A549 (cell line): Measurements from ENCODE around the gene RHOC. TPM values are rescaled to one million over a fixed set of nuclear protein-coding genes. Genes with fewer than 3 reads are reported as not detected.

Source experiments
- ATAC-seq, 2 experiments: fragments of 200-7000 bp in 1 of 2; fragments of >200 bp in 1 of 2; cut with Nextera tagmentation in 1 of 2; cut with Tn5 transposase in 1 of 2; 3 replicates each; pipeline versions ENCODE4 v1.8.0 to v1.9.1; 2018 to 2020; ENCODE audit warnings: mild to moderate bottlenecking in 1 of 2, moderate library complexity in 1 of 2
- CTCF ChIA-PET: fragments of 300-600 bp; sonication (Branson Sonifier 250); formaldehyde crosslinking; extraction: SDS; loops from one replicate; lab custom pipeline; 2021; ENCODE audit warnings: antibody characterized with exemption, inconsistent platforms; lab: Yijun Ruan, JAX
- POLR2A ChIA-PET: fragments of 350-600 bp; formaldehyde crosslinking; extraction: SDS; loops from one replicate; lab custom pipeline; 2021; ENCODE audit warnings: antibody characterized with exemption, inconsistent platforms; lab: Yijun Ruan, JAX
- DNase-seq, 2 experiments: peaks; one replicate each; pipeline versions ENCODE4 v3.0.0 to v3.0.0-alpha.2; 2011 to 2016; ENCODE audit warnings: low read depth in 1 of 2, low spot score in 1 of 2
- FAIRE-seq: peaks from 2 replicates; lab custom pipeline; 2011; peaks lifted over from hg19 to GRCh38; lab: Jason Lieb, UNC
- H3K27ac ChIP-seq, 2 experiments: fragments of >200 bp; sonication (Bioruptor Twin); formaldehyde crosslinking; 3 replicates each; pipeline ENCODE4 v1.5.1; 2016 to 2017
- H3K4me1 ChIP-seq: fragments of >200 bp; sonication (Bioruptor Twin); formaldehyde crosslinking; 3 replicates; pipeline ENCODE4 v1.6.1; 2016
- H3K4me2 ChIP-seq: fragments of >200 bp; sonication (Bioruptor Twin); formaldehyde crosslinking; 3 replicates; pipeline ENCODE4 v1.6.1; 2016
- H3K4me3 ChIP-seq: fragments of >200 bp; sonication (Bioruptor Twin); formaldehyde crosslinking; 3 replicates; pipeline ENCODE4 v1.5.1; 2016
- H3K9me3 ChIP-seq: fragments of >200 bp; sonication (Bioruptor Twin); formaldehyde crosslinking; 3 replicates; pipeline ENCODE4 v1.6.1; 2016
- BHLHE40 ChIP-seq: IDR thresholded peaks from 2 replicates; pipeline ENCODE4 v1.6.1; 2012; ENCODE audit warnings: low read depth, low read length, inconsistent platforms
- CBX2 ChIP-seq: fragments of 200-600 bp; sonication (generic); IDR thresholded peaks from 2 replicates; pipeline ENCODE4 v1.6.1; 2016; ENCODE audit warnings: low read depth, mild to moderate bottlenecking, borderline replicate concordance
- CEBPB ChIP-seq, 2 experiments: fragments of >200 bp in 1 of 2; sonication (Bioruptor Twin) in 1 of 2; formaldehyde crosslinking in 1 of 2; IDR thresholded peaks; 2 replicates each; pipeline ENCODE4 v1.6.1; 2012 to 2016
- CHD2 ChIP-seq: fragments of 150-350 bp; IDR thresholded peaks from 2 replicates; pipeline ENCODE4 v1.6.1; 2014; ENCODE audit warnings: low read length; ENCODE audit not compliant: partially characterized antibody
- CHD4 ChIP-seq: fragments of 200-600 bp; sonication (generic); IDR thresholded peaks from 2 replicates; pipeline ENCODE4 v1.6.1; 2016; ENCODE audit warnings: antibody characterized with exemption, mild to moderate bottlenecking, borderline replicate concordance
- E2F6 ChIP-seq: IDR thresholded peaks from 2 replicates; pipeline ENCODE4 v1.6.1; 2012; ENCODE audit warnings: low read depth, borderline replicate concordance
- FOXS1 ChIP-seq: fragments of 250-450 bp; sonication (Bioruptor Pico); IDR thresholded peaks from 2 replicates; pipeline ENCODE4 v1.5.0; 2020; ENCODE audit warnings: mild to moderate bottlenecking, moderate library complexity
- GATA3 ChIP-seq: IDR thresholded peaks from 2 replicates; pipeline ENCODE4 v1.6.1; 2012; ENCODE audit warnings: borderline replicate concordance
- HDAC2 ChIP-seq: fragments of 200-600 bp; sonication (generic); IDR thresholded peaks from 2 replicates; pipeline ENCODE4 v1.6.1; 2016
- HOXA7 ChIP-seq: fragments of 250-450 bp; sonication (Bioruptor Pico); IDR thresholded peaks from 2 replicates; pipeline ENCODE4 v1.5.0; 2020; ENCODE audit warnings: mild to moderate bottlenecking, moderate library complexity
- HOXB13 ChIP-seq: fragments of 250-450 bp; sonication (Bioruptor Pico); IDR thresholded peaks from 2 replicates; pipeline ENCODE4 v1.5.0; 2020; ENCODE audit warnings: low read depth, mild to moderate bottlenecking, moderate library complexity
- JUN ChIP-seq, 2 experiments: fragments of >200 bp; sonication (Bioruptor Twin); formaldehyde crosslinking; IDR thresholded peaks; 2 replicates in 1 of 2; 3 replicates in 1 of 2; pipeline ENCODE4 v1.6.1; 2016 to 2017
- JUNB ChIP-seq: fragments of >200 bp; sonication (Bioruptor Twin); formaldehyde crosslinking; IDR thresholded peaks from 2 replicates; pipeline ENCODE4 v1.6.1; 2016
- MAZ ChIP-seq: fragments of 150-350 bp; IDR thresholded peaks from 2 replicates; pipeline ENCODE4 v1.6.1; 2014; ENCODE audit warnings: antibody characterized with exemption, low read depth, low read length, borderline replicate concordance
- PBX3 ChIP-seq: IDR thresholded peaks from 2 replicates; pipeline ENCODE4 v1.6.1; 2012
- RCOR1 ChIP-seq: fragments of 150-350 bp; IDR thresholded peaks from 2 replicates; pipeline ENCODE4 v1.6.1; 2014; ENCODE audit warnings: antibody characterized with exemption, low read length, low read depth
- RNF2 ChIP-seq: fragments of 200-600 bp; sonication (generic); IDR thresholded peaks from 2 replicates; pipeline ENCODE4 v1.6.1; 2016; ENCODE audit warnings: low read depth, mild to moderate bottlenecking, antibody characterized with exemption, moderate library complexity, borderline replicate concordance
- SMC3 ChIP-seq: fragments of >200 bp; sonication (Bioruptor Twin); formaldehyde crosslinking; IDR thresholded peaks from 3 replicates; pipeline ENCODE4 v1.6.1; 2018; ENCODE audit warnings: inconsistent platforms
- SREBF2 ChIP-seq: fragments of 450-650 bp; IDR thresholded peaks from 2 replicates; pipeline ENCODE4 v1.6.1; 2014; ENCODE audit warnings: mild to moderate bottlenecking, moderate library complexity
- ZNF302 ChIP-seq: fragments of 250-450 bp; sonication (Bioruptor Pico); IDR thresholded peaks from 2 replicates; pipeline ENCODE4 v1.9.0; 2021; ENCODE audit warnings: inconsistent platforms, mild to moderate bottlenecking, moderate library complexity
- ZSCAN20 ChIP-seq: fragments of 250-450 bp; sonication (Bioruptor Pico); IDR thresholded peaks from 2 replicates; pipeline ENCODE4 v1.8.0; 2022; ENCODE audit warnings: mild to moderate bottlenecking, moderate library complexity
- WGBS: methylation state at CpG from one replicate; pipeline ENCODE4 v1.1.6; 2017; ENCODE audit errors: missing lambda C conversion rate; 5-methylcytosine and 5-hydroxymethylcytosine counted together
- polyA plus RNA-seq, 4 experiments: library from polyadenylated mRNA; depleted of rRNA in 3 of 4; stranded (reverse); fragments of >200 nt; fragmentation: RNase III in 1 of 4; extraction: RNeasy Plus Mini Kit Qiagen cat#74134 plus additional on column Dnase treatment in 1 of 4; gene quantifications; 2 replicates in 3 of 4; 3 replicates in 1 of 4; pipeline ENCODE4 v1.2.3, GENCODE V29; 2011 to 2017
- TF ChIP-seq, protein P1 (sequence below): fragments of 250-450 bp; sonication (Bioruptor Pico); IDR thresholded peaks from 2 replicates; pipeline ENCODE4 v1.5.0; 2021; ENCODE audit warnings: mild to moderate bottlenecking, moderate library complexity, borderline replicate concordance
- TF ChIP-seq, protein P2 (sequence below): fragments of >200 bp; sonication (Bioruptor Twin); formaldehyde crosslinking; IDR thresholded peaks from 3 replicates; pipeline ENCODE4 v1.6.1; 2016

RHOC gene
- polyA plus RNA-seq, 2 of the 4 experiments (the other 2 are of a cell fraction) = 255 to 296 TPM

DNA sequence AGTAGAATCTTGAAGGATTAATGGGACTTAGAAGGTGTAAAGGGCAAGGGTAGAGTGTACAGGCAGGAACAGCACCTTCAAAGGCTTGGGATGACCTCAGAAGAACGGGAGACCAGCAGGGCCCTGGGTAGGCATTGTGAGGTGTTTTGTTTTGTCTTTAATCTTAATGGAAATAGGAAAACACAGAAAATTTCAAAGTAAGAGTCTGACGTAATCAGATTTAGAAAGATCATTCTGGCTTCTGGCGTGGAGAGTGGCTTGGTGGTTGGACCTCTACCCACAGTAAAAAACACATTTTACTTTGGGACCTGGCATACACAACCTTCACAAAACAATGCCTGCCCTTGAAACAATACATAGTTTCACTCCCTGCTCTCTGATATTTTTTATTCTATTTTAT, 28.3 kb downstream of the RHOC start (continued):
- no peak for TF ChIP-seq SMC3
- no peak for TF ChIP-seq PBX3
- TF ChIP-seq, protein P1, sequence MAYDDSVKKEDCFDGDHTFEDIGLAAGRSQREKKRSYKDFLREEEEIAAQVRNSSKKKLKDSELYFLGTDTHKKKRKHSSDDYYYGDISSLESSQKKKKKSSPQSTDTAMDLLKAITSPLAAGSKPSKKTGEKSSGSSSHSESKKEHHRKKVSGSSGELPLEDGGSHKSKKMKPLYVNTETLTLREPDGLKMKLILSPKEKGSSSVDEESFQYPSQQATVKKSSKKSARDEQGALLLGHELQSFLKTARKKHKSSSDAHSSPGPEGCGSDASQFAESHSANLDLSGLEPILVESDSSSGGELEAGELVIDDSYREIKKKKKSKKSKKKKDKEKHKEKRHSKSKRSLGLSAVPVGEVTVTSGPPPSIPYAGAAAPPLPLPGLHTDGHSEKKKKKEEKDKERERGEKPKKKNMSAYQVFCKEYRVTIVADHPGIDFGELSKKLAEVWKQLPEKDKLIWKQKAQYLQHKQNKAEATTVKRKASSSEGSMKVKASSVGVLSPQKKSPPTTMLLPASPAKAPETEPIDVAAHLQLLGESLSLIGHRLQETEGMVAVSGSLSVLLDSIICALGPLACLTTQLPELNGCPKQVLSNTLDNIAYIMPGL (CRISPR knock-in tag) = no peak
- TF ChIP-seq HDAC2 = no peak

DNA sequence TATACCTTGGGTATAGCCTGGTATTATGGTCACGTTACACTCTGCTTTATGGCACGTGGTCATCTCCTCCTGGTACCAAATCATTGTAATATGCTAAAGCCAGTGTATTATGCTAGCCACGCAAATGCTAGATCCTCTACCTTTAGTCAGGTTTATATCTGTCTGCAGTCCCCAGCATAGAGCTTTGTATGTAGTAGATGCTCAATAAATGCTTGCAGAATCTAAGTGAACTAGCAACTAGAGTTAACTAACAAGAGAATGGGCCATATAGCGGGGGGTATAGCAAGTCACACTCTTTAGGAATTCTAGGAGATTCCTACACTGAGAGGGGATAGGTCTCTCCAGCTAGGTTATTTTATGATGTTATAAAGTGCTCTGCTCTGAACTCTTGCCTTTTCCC, 29.4 kb downstream of the RHOC start:
- Histone ChIP-seq H3K4me2 (no peak overlapping the region), H3K4me3 (no peak overlapping the region), H3K27ac (no peak overlapping the region), H3K9me3 (no peaks in the 10 kb centered on the region), H3K4me1 (peaks cover 11% of the 10 kb centered on the region; the same call in 2 of the 3 replicates)
- CTCF ChIA-PET = interaction anchor here (3.8 kb wide), 1 partner anchor 38 kb away, joined by 13 read pairs; the partner anchor contains the start of gene PPM1J
- no peak for FAIRE-seq
- TF ChIP-seq ZNF302 (CRISPR knock-in tag) = no peak
- no peak for TF ChIP-seq HOXA7 (CRISPR knock-in tag)
- no peak for TF ChIP-seq E2F6
- 86% methylated on average over 4 of the region's 4 CpGs for WGBS
- POLR2A ChIA-PET = no interaction called here
- no peak for ATAC-seq
- no peak for DNase-seq

DNA sequence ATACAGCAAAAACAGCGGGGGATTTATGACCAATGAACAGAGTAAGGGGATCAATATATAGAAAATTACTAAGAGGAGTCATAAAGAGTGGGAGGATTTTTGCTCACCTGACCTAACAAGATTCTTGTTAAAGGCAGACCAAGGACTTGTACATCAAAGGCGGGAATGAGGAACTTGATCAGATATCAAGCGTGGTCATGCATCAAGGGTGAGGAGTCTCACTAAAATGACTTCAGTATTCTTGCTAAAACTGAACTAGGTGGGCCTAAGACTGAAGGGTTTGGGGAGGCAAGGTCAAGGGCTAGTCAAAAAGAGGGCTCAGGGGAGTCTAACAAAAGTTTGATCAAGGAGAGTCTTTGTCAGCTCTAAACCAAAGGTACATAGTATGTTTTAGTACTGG, 30.4 kb downstream of the RHOC start:
- CTCF ChIA-PET = interaction anchor here (3.8 kb wide), 1 partner anchor 39 kb away, joined by 13 read pairs; the partner anchor contains the start of gene PPM1J
- no peak overlapping the region for H3K27ac ChIP-seq
- H3K4me3 ChIP-seq = no peak overlapping the region
- DNase-seq (no peak), ATAC-seq (no peak), FAIRE-seq (no peak)
- 97% methylated on average over 3 of the region's 3 CpGs for WGBS
- no peaks in the 10 kb centered on the region for H3K9me3 ChIP-seq
- peaks cover 11% of the 10 kb centered on the region; the same call in 2 of the 3 replicates for H3K4me1 ChIP-seq
- TF ChIP-seq HOXA7 (CRISPR knock-in tag) = no peak
- no peak for TF ChIP-seq BHLHE40
- no peak for TF ChIP-seq SREBF2
- TF ChIP-seq CHD2 = no peak
- no peak for TF ChIP-seq GATA3
- TF ChIP-seq MAZ = no peak
- TF ChIP-seq RCOR1 = no peak
- TF ChIP-seq JUNB = no peak
- TF ChIP-seq ZSCAN20 (CRISPR knock-in tag) = no peak
- TF ChIP-seq, protein P1 (CRISPR knock-in tag) = no peak
- TF ChIP-seq CBX2 = no peak
- no peak for TF ChIP-seq FOXS1
- TF ChIP-seq HDAC2 = no peak
- TF ChIP-seq, protein P2, sequence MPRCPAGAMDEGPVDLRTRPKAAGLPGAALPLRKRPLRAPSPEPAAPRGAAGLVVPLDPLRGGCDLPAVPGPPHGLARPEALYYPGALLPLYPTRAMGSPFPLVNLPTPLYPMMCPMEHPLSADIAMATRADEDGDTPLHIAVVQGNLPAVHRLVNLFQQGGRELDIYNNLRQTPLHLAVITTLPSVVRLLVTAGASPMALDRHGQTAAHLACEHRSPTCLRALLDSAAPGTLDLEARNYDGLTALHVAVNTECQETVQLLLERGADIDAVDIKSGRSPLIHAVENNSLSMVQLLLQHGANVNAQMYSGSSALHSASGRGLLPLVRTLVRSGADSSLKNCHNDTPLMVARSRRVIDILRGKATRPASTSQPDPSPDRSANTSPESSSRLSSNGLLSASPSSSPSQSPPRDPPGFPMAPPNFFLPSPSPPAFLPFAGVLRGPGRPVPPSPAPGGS = no peak
- TF ChIP-seq CHD4 = no peak
- no peak for TF ChIP-seq CEBPB (IDR thresholded peaks at IDR 0.05)
- TF ChIP-seq HOXB13 (CRISPR knock-in tag) = no peak
- TF ChIP-seq RNF2 = no peak
- TF ChIP-seq JUN (IDR thresholded peaks at IDR 0.05) = no peak
- H3K4me2 ChIP-seq = no peak overlapping the region
- POLR2A ChIA-PET = no interaction called here
